Lung (tissue), 12 donors: ENCODE measurements around the gene NDUFB2. TPM values are rescaled to one million over a fixed set of nuclear protein-coding genes. Genes with fewer than 3 reads are reported as not detected.

Experiments used
- ATAC-seq: fragments of 200-7000 bp; cut with Tn5 transposase; one replicate; pipeline ENCODE4 v1.9.1; 2020; ENCODE audit warnings: moderate number of reproducible peaks; ENCODE audit not compliant: insufficient read depth, low FRiP score
- DNase-seq, 3 donors: peaks; one replicate each; pipeline ENCODE4 v3.0.0-alpha.2; 2013 to 2017
- H3K27ac ChIP-seq, 2 donors: one replicate each; pipeline ENCODE4 v1.5.1; 2013; ENCODE audit warnings: mild to moderate bottlenecking in 2 of 2, moderate library complexity in 2 of 2, control low read depth in 1 of 2, inconsistent platforms in 1 of 2, low read depth in 1 of 2, low read length in 1 of 2
- H3K27me3 ChIP-seq, 3 donors: one replicate each; pipeline ENCODE4 v1.5.1; 2013; ENCODE audit warnings: low read length in 2 of 3; ENCODE audit not compliant: control insufficient read depth in 3 of 3, insufficient read depth in 3 of 3
- H3K36me3 ChIP-seq, 4 donors: one replicate each; pipeline ENCODE4 v1.5.1; 2013; ENCODE audit warnings: low read length in 4 of 4, mild to moderate bottlenecking in 1 of 4, moderate library complexity in 1 of 4; ENCODE audit not compliant: control insufficient read depth in 4 of 4, insufficient read depth in 4 of 4
- H3K4me1 ChIP-seq, 5 donors: one replicate each; pipeline ENCODE4 v1.5.1; 2013; ENCODE audit warnings: low read length in 5 of 5, mild to moderate bottlenecking in 2 of 5, moderate library complexity in 1 of 5; ENCODE audit not compliant: control insufficient read depth in 5 of 5, insufficient read depth in 5 of 5
- H3K4me3 ChIP-seq: one replicate; pipeline ENCODE4 v1.5.1; 2013; ENCODE audit warnings: mild to moderate bottlenecking, control low read depth, moderate library complexity
- H3K9ac ChIP-seq, 2 donors: one replicate each; pipeline ENCODE4 v1.5.1; 2013; ENCODE audit warnings: low read length in 2 of 2, control low read depth in 1 of 2; ENCODE audit not compliant: insufficient read depth in 1 of 2
- H3K9me3 ChIP-seq, 4 donors: one replicate each; pipeline ENCODE4 v1.5.1; 2013; ENCODE audit warnings: low read length in 3 of 4, mild to moderate bottlenecking in 1 of 4, moderate library complexity in 1 of 4; ENCODE audit not compliant: control insufficient read depth in 4 of 4, insufficient read depth in 3 of 4
- CTCF ChIP-seq: IDR thresholded peaks from 2 replicates; pipeline ENCODE4 v1.5.1; 2012; ENCODE audit warnings: mild to moderate bottlenecking; ENCODE audit errors: control extremely low read depth, extremely low read depth
- WGBS, 2 donors: extraction: QIAGEN DNeasy Blood & Tissue Kit; methylation state at CpG; one replicate each; pipeline ENCODE4 v1.1.7; 2013; 5-methylcytosine and 5-hydroxymethylcytosine counted together
- polyA plus RNA-seq, 2 donors: library from polyadenylated mRNA; stranded (reverse); fragments of 200-250 nt; gene quantifications; one replicate each; pipeline ENCODE4 v1.2.1, GENCODE V29; 2013
- total RNA-seq, 2 donors: library from RNA; depleted of rRNA in 1 of 2; stranded (reverse); fragments of >200 nt in 1 of 2; gene quantifications; one replicate each; pipeline ENCODE4 v1.2.1, GENCODE V29; 2014 to 2021
- donor health status: control.
- donor health status: control.
- donor health status: Bipolar disorder and iron deficiency.
- donor health status: healthy.
- donor health status: DM: yes; HTN: yes; CAD: no.

Gene NDUFB2
- total and polyA plus RNA-seq, 4 donors = 52.3 to 327 (median 190) TPM

GRCh38 chr7:140674356-140674800, 22.1 kb upstream of the NDUFB2 start:
- ATAC-seq (peak; percentile 5), DNase-seq (peak; percentile 30 to 67 (median 47))
- H3K4me3 ChIP-seq = no peak overlapping the region
- peaks cover 0 to 10% (median 3%) of the 10 kb centered on the region in 5 donors for H3K4me1 ChIP-seq
- H3K9me3 ChIP-seq = no peaks in the 10 kb centered on the region
- H3K27me3 ChIP-seq = no peaks in the 10 kb centered on the region
- WGBS, 2 donors = 56 to 68% methylated on average over 5 of the region's 5 CpGs
- TF ChIP-seq CTCF = no peak
- no peak overlapping the region for H3K9ac ChIP-seq
- no peak overlapping the region for H3K27ac ChIP-seq
- H3K36me3 ChIP-seq = peaks cover 0 to 6% (median 0%) of the 10 kb centered on the region in 4 donors

GRCh38 chr7:140674899-140675701, 21.4 kb upstream of the NDUFB2 start:
- H3K27me3 ChIP-seq = no peaks in the 10 kb centered on the region
- H3K36me3 ChIP-seq = peaks cover 0 to 6% (median 0%) of the 10 kb centered on the region in 4 donors
- 58 to 67% methylated on average over 8 of the region's 8 CpGs for WGBS, 2 donors
- peak overlapping the region in 1 of 2 donors; percentile 4 for H3K27ac ChIP-seq
- no peak overlapping the region for H3K4me3 ChIP-seq
- peaks cover 0 to 10% (median 3%) of the 10 kb centered on the region in 5 donors for H3K4me1 ChIP-seq
- no peak overlapping the region for H3K9ac ChIP-seq
- DNase-seq = peak in 2 of 3 donors; percentile 50 to 59
- no peaks in the 10 kb centered on the region for H3K9me3 ChIP-seq
- peak; percentile 17 for TF ChIP-seq CTCF
- ATAC-seq = no peak

- DNase-seq = no peak
- no peak for ATAC-seq
- Histone ChIP-seq H3K4me3 (no peak overlapping the region), H3K9ac (no peak overlapping the region), H3K27ac (no peak overlapping the region), H3K27me3 (no peaks in the 10 kb centered on the region), H3K36me3 (peaks cover 0 to 8% (median 1%) of the 10 kb centered on the region in 4 donors), H3K9me3 (no peaks in the 10 kb centered on the region), H3K4me1 (peaks cover 0 to 10% (median 3%) of the 10 kb centered on the region in 5 donors)
- no peak for TF ChIP-seq CTCF
- WGBS, 2 donors = 84 to 89% methylated on average over 4 of the region's 4 CpGs
Measured at GRCh38 chr7:140675726-140676125, 20.8 kb upstream of the NDUFB2 start.
